Transverse colon (tissue), 3 donors: Measurements from ENCODE around the gene MYO19.

Experiments
- EP300 ChIP-seq: sonication (generic); formaldehyde crosslinking; IDR thresholded peaks from one replicate; pipeline ENCODE4 v1.6.1; 2017; ENCODE audit warnings: antibody characterized with exemption, low read depth
- POLR2A ChIP-seq: fragments of 450-650 bp; IDR thresholded peaks from one replicate; pipeline ENCODE4 v1.6.1; 2016; ENCODE audit warnings: antibody characterized with exemption, mild to moderate bottlenecking, moderate library complexity
- TF ChIP-seq, protein P1 (sequence below), 5 experiments: fragments of 200-600 bp in 3 of 5; fragments of 450-650 bp in 2 of 5; sonication (generic) in 3 of 5; IDR thresholded peaks; 1 replicate in 2 of 5; 2 replicates in 3 of 5; pipeline ENCODE4 v1.5.1; 2016 to 2017; ENCODE audit warnings: antibody characterized with exemption in 5 of 5, inconsistent platforms in 3 of 5, mild to moderate bottlenecking in 2 of 5, moderate library complexity in 1 of 5

DNA sequence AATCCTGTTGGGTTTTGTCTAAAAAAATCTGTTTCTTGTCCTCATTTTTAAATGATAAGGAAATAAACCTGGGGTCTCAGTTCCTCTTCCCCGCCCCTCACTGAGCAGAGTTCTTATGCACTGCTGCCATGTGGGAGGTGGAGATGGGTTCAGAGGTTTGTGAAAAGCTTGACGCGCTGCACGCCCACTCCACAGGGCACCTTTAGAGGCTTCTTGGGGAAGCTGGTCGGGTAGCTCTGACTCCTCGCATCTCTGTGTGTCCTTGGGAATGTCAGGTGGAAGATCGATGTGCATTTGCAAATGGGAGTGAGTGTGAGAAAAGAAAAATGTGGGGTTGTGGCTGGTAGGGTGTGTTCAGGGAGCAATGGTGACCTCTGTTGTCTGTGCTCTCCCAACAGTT lies 52.8 kb downstream of the MYO19 start:
- TF ChIP-seq POLR2A (no peak), EP300 (no peak)
- TF ChIP-seq, protein P1, sequence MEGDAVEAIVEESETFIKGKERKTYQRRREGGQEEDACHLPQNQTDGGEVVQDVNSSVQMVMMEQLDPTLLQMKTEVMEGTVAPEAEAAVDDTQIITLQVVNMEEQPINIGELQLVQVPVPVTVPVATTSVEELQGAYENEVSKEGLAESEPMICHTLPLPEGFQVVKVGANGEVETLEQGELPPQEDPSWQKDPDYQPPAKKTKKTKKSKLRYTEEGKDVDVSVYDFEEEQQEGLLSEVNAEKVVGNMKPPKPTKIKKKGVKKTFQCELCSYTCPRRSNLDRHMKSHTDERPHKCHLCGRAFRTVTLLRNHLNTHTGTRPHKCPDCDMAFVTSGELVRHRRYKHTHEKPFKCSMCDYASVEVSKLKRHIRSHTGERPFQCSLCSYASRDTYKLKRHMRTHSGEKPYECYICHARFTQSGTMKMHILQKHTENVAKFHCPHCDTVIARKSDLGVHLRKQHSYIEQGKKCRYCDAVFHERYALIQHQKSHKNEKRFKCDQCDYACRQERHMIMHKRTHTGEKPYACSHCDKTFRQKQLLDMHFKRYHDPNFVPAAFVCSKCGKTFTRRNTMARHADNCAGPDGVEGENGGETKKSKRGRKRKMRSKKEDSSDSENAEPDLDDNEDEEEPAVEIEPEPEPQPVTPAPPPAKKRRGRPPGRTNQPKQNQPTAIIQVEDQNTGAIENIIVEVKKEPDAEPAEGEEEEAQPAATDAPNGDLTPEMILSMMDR (IDR thresholded peaks at IDR 0.05), result no peak
